GM19397 (cell line): Measurements from ENCODE around the gene FRMD4A.

ENCODE experiments used
- ATAC-seq: cut with Tn5 transposase; IDR thresholded peaks from one replicate; pipeline ENCODE4 v1.9.1; 2021; ENCODE audit warnings: mild to moderate bottlenecking, moderate library complexity; ENCODE audit not compliant: unreplicated experiment

FRMD4A gene

GRCh38 chr10:13740461-13740860 lies 590.3 kb downstream of the FRMD4A start:
- no peak for ATAC-seq

- ATAC-seq: no peak
Measured at GRCh38 chr10:13739183-13739582, 591.5 kb downstream of the FRMD4A start.

GRCh38 chr10:13736506-13736905 lies 594.2 kb downstream of the FRMD4A start:
- ATAC-seq: no peak

GRCh38 chr10:13734151-13734550 lies 596.6 kb downstream of the FRMD4A start:
- ATAC-seq: no peak

GRCh38 chr10:13733071-13733470 lies 597.7 kb downstream of the FRMD4A start:
- ATAC-seq: no peak

- ATAC-seq: no peak
Measured at GRCh38 chr10:13732465-13732881, 598.3 kb downstream of the FRMD4A start.

GRCh38 chr10:13731799-13732198 lies 598.9 kb downstream of the FRMD4A start:
- no peak for ATAC-seq

- no peak for ATAC-seq
Measured at GRCh38 chr10:13730956-13731355, 599.8 kb downstream of the FRMD4A start.

- ATAC-seq: no peak
Measured at GRCh38 chr10:13730306-13730652, 600.4 kb downstream of the FRMD4A start.

GRCh38 chr10:13729586-13730305 lies 601.0 kb downstream of the FRMD4A start:
- no peak for ATAC-seq

- no peak for ATAC-seq
Measured at GRCh38 chr10:13728898-13729535, 601.7 kb downstream of the FRMD4A start.

GRCh38 chr10:13725594-13725993 lies 605.1 kb downstream of the FRMD4A start:
- ATAC-seq: no peak

GRCh38 chr10:13724484-13724883 lies 606.2 kb downstream of the FRMD4A start:
- no peak for ATAC-seq

- ATAC-seq: no peak
Measured at GRCh38 chr10:13722747-13723653, 607.7 kb downstream of the FRMD4A start.

GRCh38 chr10:13721486-13721885 lies 609.2 kb downstream of the FRMD4A start:
- ATAC-seq: no peak

GRCh38 chr10:13720699-13721098 lies 610.0 kb downstream of the FRMD4A start:
- no peak for ATAC-seq

GRCh38 chr10:13719425-13719824 lies 611.3 kb downstream of the FRMD4A start:
- ATAC-seq: no peak

GRCh38 chr10:13718820-13719219 lies 611.9 kb downstream of the FRMD4A start:
- no peak for ATAC-seq

GRCh38 chr10:13717936-13718772 lies 612.6 kb downstream of the FRMD4A start:
- no peak for ATAC-seq

GRCh38 chr10:13717571-13717935 lies 613.2 kb downstream of the FRMD4A start:
- no peak for ATAC-seq
